Endothelial cell of umbilical vein (primary cell): ENCODE measurements around the gene KYAT1. TPM values are rescaled to one million over a fixed set of nuclear protein-coding genes. Genes with fewer than 3 reads are reported as not detected.

Experiments used
- BruUV-seq: library from RNA; stranded (reverse); fragments of 400-500 nt; replicated peaks from 2 replicates; lab custom pipeline; 2021; lab: Mats Ljungman, UMichigan
- CTCF ChIA-PET: fragments of 300-600, 350-600 bp; sonication (Branson Sonifier 250); formaldehyde crosslinking; loops from one replicate; lab custom pipeline; 2021; ENCODE audit warnings: antibody characterized with exemption, inconsistent platforms; lab: Charles Lee
- POLR2A ChIA-PET: fragments of 300-600, 350-600 bp; sonication (Branson Sonifier 250); formaldehyde crosslinking; loops from one replicate; lab custom pipeline; 2021; ENCODE audit warnings: antibody characterized with exemption, inconsistent platforms; lab: Charles Lee
- DNase-seq: peaks from one replicate; pipeline ENCODE4 v3.0.0-alpha.2; 2011; ENCODE audit warnings: low read depth, low spot score
- FAIRE-seq: peaks from 2 replicates; lab custom pipeline; 2011; peaks lifted over from hg19 to GRCh38; lab: Jason Lieb, UNC
- H2AFZ ChIP-seq: 2 replicates; pipeline ENCODE4 v1.6.0; 2012; ENCODE audit warnings: low read depth, low read length, control low read depth, inconsistent platforms
- H3K27ac ChIP-seq: 2 replicates; pipeline ENCODE4 v1.5.1; 2011; ENCODE audit warnings: low read depth, mild to moderate bottlenecking, control low read depth, low read length, moderate library complexity; ENCODE audit not compliant: insufficient read depth
- H3K27me3 ChIP-seq, 2 experiments: 2 replicates each; pipeline versions ENCODE4 v1.6.0 to v1.6.1; 2011; ENCODE audit warnings: low read length in 2 of 2, mixed read lengths in 1 of 2; ENCODE audit not compliant: control insufficient read depth in 2 of 2, insufficient read depth in 2 of 2
- H3K36me3 ChIP-seq, 2 experiments: 2 replicates in 1 of 2; 3 replicates in 1 of 2; pipeline ENCODE4 v1.5.1; 2011; ENCODE audit warnings: low read length in 2 of 2, mild to moderate bottlenecking in 1 of 2, moderate library complexity in 1 of 2; ENCODE audit not compliant: control insufficient read depth in 2 of 2, insufficient read depth in 2 of 2; ENCODE audit errors: extremely low read depth in 1 of 2
- H3K4me1 ChIP-seq: 3 replicates; pipeline ENCODE4 v1.5.1; 2011; ENCODE audit warnings: mild to moderate bottlenecking, low read length; ENCODE audit not compliant: control insufficient read depth, insufficient read depth; ENCODE audit errors: extremely low read depth
- H3K4me2 ChIP-seq: 2 replicates; pipeline ENCODE4 v1.6.1; 2011; ENCODE audit warnings: low read length, control low read depth, mixed read lengths; ENCODE audit not compliant: insufficient read depth
- H3K4me3 ChIP-seq, 3 experiments: fragments of 200-600 bp in 1 of 3; sonication (generic), shearing (Covaris generic) in 1 of 3; replicated peaks in 1 of 3; 2 replicates each; pipeline ENCODE4 v1.5.1; 2011 to 2016; ENCODE audit warnings: control low read depth in 3 of 3, low read length in 3 of 3, mild to moderate bottlenecking in 2 of 3, inconsistent platforms in 1 of 3, low read depth in 1 of 3, moderate library complexity in 1 of 3; ENCODE audit not compliant: insufficient read depth in 1 of 3
- H3K79me2 ChIP-seq: 2 replicates; pipeline ENCODE4 v1.6.0; 2012; ENCODE audit warnings: low read length, inconsistent platforms; ENCODE audit not compliant: control insufficient read depth, insufficient read depth
- H3K9ac ChIP-seq: replicated peaks from 2 replicates; pipeline ENCODE3; 2011; ENCODE audit warnings: low read length, control low read depth; ENCODE audit not compliant: insufficient read depth; ENCODE audit errors: extremely low read depth
- H3K9me1 ChIP-seq: replicated peaks from 3 replicates; pipeline ENCODE4 v1.6.0; 2011; ENCODE audit warnings: mild to moderate bottlenecking, low read length; ENCODE audit not compliant: control insufficient read depth, insufficient read depth; ENCODE audit errors: extremely low read depth
- H3K9me3 ChIP-seq: replicated peaks from 2 replicates; pipeline ENCODE4 v1.5.1; 2012; ENCODE audit warnings: low read length, inconsistent platforms; ENCODE audit not compliant: control insufficient read depth, insufficient read depth
- H4K20me1 ChIP-seq: replicated peaks from 2 replicates; pipeline ENCODE3; 2011; ENCODE audit warnings: mild to moderate bottlenecking, low read length; ENCODE audit not compliant: control insufficient read depth, insufficient read depth; ENCODE audit errors: extremely low read depth
- CTCF ChIP-seq, 2 donors: IDR thresholded peaks; 1 replicate in 1 of 2; 2 replicates in 1 of 2; pipeline ENCODE4 v1.5.1; 2011; ENCODE audit warnings: low read length in 2 of 2, mild to moderate bottlenecking in 2 of 2, moderate library complexity in 2 of 2, control low read depth in 1 of 2, inconsistent platforms in 1 of 2, low read depth in 1 of 2; ENCODE audit not compliant: insufficient read depth in 1 of 2; ENCODE audit errors: extremely low read depth in 1 of 2
- JUN ChIP-seq: IDR thresholded peaks from 2 replicates; pipeline ENCODE4 v1.6.1; 2011; ENCODE audit warnings: borderline replicate concordance, low read depth; ENCODE audit not compliant: insufficient read length, insufficient read depth
- MAX ChIP-seq: IDR thresholded peaks from 2 replicates; pipeline ENCODE4 v1.6.1; 2011; ENCODE audit not compliant: insufficient read depth, insufficient read length
- MYC ChIP-seq: IDR thresholded peaks from one replicate; pipeline ENCODE4 v1.6.1; 2011; ENCODE audit warnings: mild to moderate bottlenecking, low read depth, low read length
- POLR2A ChIP-seq: IDR thresholded peaks from 2 replicates; pipeline ENCODE4 v1.6.1; 2012; ENCODE audit warnings: low read depth, mild to moderate bottlenecking, control low read depth, low read length
- POLR2AphosphoS5 ChIP-seq: IDR thresholded peaks from 2 replicates; pipeline ENCODE4 v1.6.1; 2012; ENCODE audit warnings: low read depth, mild to moderate bottlenecking, control low read depth, low read length, moderate library complexity; ENCODE audit not compliant: insufficient read depth
- dilution Hi-C: fragments of 300-500 bp; cut with MboI; formaldehyde crosslinking; loops from one replicate; pipeline ENCODE4 v1.15.0; 2019; ENCODE audit warnings: low sequenced_read_pairs; ENCODE audit not compliant: extremely low pct_ligation_motif_present
- intact Hi-C: fragments of 100-400 bp; cut with micrococcal nuclease; formaldehyde crosslinking; loops from one replicate; pipeline ENCODE4 v1.10.0; 2022
- polyA plus RNA-seq, 4 experiments: library from polyadenylated mRNA; depleted of rRNA in 3 of 4; stranded (reverse) in 3 of 4; unstranded in 1 of 4; fragments of >200 nt; gene quantifications; 2 replicates each; pipeline versions ENCODE4 v1.2.1 to v1.2.3, GENCODE V29; 2011 to 2012; ENCODE audit warnings: missing spikeins in 1 of 4
- total RNA-seq: library from RNA; stranded (reverse); gene quantifications from 2 replicates; pipeline ENCODE4 v1.2.3, GENCODE V29; 2021

KYAT1 gene
- total and polyA plus RNA-seq, 2 donors (not counting 3 experiments of a cell fraction or from before 2014, with no cell fraction given), result 7.2 to 9.6 TPM

GRCh38 chr9:128786681-128787601 lies 94.8 kb downstream of the KYAT1 start, which contains the start of gene TBC1D13:
TBC1D13 (plus strand) TSS chr9:128787253; CDS start chr9:128787354, 101 bp downstream.
- H3K36me3 ChIP-seq, result peaks cover 7 to 11% of the 10 kb centered on the region in 2 experiments
- peak within 1 kb of the TSS; percentile 50 to 94 (median 77) for H3K4me3 ChIP-seq
- H4K20me1 ChIP-seq, result no peaks in the 10 kb centered on the region
- H3K27me3 ChIP-seq, result no peaks in the 10 kb centered on the region
- H3K4me1 ChIP-seq, result peaks cover 11% of the 10 kb centered on the region
- H3K4me2 ChIP-seq, result peak within 1 kb of the TSS; percentile 71
- peak within 1 kb of the TSS; percentile 35 for H3K9ac ChIP-seq
- H2AFZ ChIP-seq, result peak within 1 kb of the TSS; percentile 98
- no peaks in the 10 kb centered on the region for H3K9me3 ChIP-seq
- BruUV-seq, result no TSS peak
- H3K27ac ChIP-seq, result no peak within 1 kb of the TSS
- ChIA-PET POLR2A (no interaction called here), CTCF (interaction anchor here (1.1 kb wide), 1 partner anchor 16 kb away, joined by 3 read pairs; no protein-coding TSS in a partner anchor)
- FAIRE-seq (peak; percentile 86), DNase-seq (peak; percentile 82)
- intact Hi-C loops, result loop anchor here (1.0 to 5.0 kb wide), 4 partner anchors 15 to 241 kb away; partner anchors contain the start of genes ENDOG and SH3GLB2
- peaks cover 13% of the 10 kb centered on the region for H3K79me2 ChIP-seq
- dilution Hi-C loops, result no loop called here
- no peaks in the 10 kb centered on the region for H3K9me1 ChIP-seq
- TF ChIP-seq MYC (no peak), MAX (peak; percentile 76), POLR2A (peak; percentile 66), POLR2AphosphoS5 (peak; percentile 90)

GRCh38 chr9:128785427-128785826 lies 96.3 kb downstream of the KYAT1 start:
- CTCF ChIA-PET, result interaction anchor here (1.4 kb wide), 1 partner anchor 33 kb away, joined by 3 read pairs; the partner anchor contains the start of gene ENDOG
- Histone ChIP-seq H4K20me1 (no peaks in the 10 kb centered on the region), H3K27me3 (no peaks in the 10 kb centered on the region), H3K9ac (no peak overlapping the region), H3K9me3 (no peaks in the 10 kb centered on the region), H3K4me2 (no peak overlapping the region), H3K4me1 (peaks cover 11% of the 10 kb centered on the region), H3K4me3 (no peak overlapping the region), H3K79me2 (peaks cover 13% of the 10 kb centered on the region), H3K27ac (no peak overlapping the region), H2AFZ (no peak overlapping the region), H3K36me3 (no peaks in the 10 kb centered on the region), H3K9me1 (no peaks in the 10 kb centered on the region)
- no peak for TF ChIP-seq JUN
- no peak for TF ChIP-seq CTCF (IDR thresholded peaks at IDR 0.05; ENCODE audit: extremely low read depth in 1 of 2, insufficient read depth in 1 of 2, low read depth in 1 of 2, low read length in 2 of 2)
- no TSS peak for BruUV-seq
- intact Hi-C loops (loop anchor here (5.0 kb wide), 1 partner anchor 53 kb away; no protein-coding TSS in a partner anchor), dilution Hi-C loops (no loop called here)
- DNase-seq, result no peak
- FAIRE-seq, result no peak
- POLR2A ChIA-PET, result no interaction called here
